ENCODE results near the gene HDGF.

HDGF gene

DNA sequence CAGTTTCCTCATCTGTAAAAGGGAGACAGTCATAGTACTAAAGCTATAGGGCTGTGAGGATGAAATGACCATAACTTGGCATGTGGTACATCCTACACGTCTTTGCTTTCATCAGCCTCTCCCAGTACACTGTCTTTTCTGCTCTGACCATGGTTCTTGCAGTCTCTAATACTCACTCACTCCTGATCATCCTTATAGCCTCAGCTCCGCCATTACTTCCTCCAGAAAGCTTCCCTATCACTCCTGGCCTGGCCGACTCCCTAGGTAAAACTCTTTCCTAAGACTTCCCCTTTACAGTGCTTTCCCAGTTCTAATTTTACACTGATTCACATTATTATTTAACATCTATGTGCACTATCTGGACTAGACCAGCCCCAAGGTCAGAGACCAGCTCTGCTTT, 5.6 kb downstream of the HDGF start:
- no peak for DNase-seq

DNA sequence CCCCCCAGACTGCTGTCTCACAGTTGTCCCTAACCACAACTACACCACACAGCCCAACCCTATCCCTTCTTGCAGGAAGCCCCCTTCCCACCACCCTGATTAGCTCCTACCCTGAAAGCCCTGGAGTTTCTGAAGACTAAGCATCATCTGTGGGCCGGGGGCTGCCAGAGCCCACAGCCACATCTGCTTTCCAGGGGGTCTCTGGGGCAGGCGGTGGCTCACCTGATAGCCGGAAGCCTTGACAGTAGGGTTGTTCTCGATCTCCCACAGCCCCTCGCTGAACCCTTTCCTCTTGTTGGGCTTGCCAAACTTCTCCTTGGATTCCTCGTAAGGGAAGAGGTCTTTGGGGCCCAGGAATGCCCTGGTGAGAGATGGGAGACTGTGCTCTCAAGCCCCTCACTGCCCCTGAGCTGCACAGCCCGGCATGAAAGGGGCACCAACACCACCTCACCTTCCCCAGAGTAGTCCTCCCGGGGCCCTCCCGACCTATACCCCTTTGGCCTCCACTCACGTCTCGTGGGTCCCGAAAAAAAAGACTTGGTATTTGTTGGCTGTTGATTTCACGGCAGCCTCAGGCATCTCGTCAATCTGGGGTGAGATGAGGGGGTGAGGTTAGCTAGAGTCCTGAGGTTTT, 6.6 kb downstream of the HDGF start:
- DNase-seq = no peak

DNA sequence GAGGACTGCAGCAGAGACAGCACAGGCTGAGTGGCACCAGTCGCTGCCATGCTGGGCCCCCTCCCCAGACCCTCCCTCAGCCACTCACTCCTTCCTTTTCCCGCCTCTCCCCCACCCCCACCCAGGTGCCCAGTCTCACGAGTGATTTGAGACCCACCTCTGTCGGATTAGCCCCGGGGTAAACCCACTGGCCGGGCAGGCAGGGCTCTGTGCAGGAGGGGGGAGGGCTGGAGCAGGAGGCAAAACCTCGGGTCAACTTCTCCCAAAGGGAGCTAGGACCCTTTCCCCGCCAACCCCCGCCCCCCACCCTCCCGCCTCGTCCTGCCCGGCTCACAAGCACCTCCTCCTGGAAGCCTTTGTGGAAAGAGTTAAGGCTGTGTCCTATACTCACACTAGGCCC, 7.1 kb downstream of the HDGF start:
- DNase-seq = no peak

- no peak for DNase-seq
These were observed 7.8 kb downstream of the HDGF start for GRCh38 chr1:156743367-156744302.

DNA sequence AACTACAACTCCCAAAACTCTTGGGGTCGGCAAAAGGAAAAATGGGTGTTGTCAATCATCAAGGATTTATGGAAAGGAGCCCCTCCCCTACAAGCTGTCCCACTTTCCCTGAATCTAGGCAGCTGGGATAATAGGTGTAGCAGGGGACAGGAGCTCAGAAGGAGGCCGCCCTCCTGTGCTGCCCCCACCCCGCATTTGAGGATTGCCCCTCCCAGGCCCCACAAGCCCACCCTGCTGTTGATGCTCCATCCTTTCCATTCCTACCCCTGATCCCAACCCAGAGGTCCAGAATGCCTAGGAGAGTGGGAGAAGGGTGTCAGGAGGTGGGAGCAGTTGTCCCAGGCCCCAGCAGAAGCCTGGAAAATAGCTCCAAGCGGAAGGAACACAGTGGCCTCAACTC, 8.7 kb downstream of the HDGF start:
- no peak for DNase-seq

- no peak for DNase-seq
These were observed 9.5 kb downstream of the HDGF start for GRCh38 chr1:156742017-156742416.

DNA sequence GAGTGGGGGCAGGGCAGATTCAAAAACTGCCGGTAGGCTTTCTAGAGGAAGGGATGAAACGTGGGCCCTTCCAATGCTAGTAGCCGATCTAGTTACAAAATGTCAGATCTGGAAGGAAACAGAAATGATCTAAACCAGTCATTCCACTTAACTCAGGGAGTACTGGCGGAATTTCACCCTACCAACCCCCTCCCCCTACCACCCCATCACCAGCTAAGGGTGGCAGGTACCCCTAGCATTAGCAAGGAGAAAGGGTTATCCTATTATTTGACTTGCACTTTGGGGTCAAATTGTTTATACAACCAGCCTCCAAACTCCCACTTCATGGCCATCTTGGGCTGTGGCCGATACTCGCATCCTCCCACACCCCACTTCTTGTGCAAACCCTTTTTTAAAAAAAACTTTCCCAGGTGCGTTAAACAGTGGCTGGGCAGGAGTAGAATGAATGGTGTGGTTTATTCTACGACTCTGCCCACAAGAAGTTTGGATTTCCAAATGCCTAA, 9.9 kb downstream of the HDGF start:
- no peak for DNase-seq

GRCh38 chr1:156740741-156741480, 10.6 kb downstream of the HDGF start, which contains the start of gene MRPL24:
TSS of gene MRPL24 (minus strand) at chr1:156741088. CDS start at chr1:156738704, 2,384 bp downstream.
- peak; percentile 93 for DNase-seq

GRCh38 chr1:156740237-156740740, 11.2 kb downstream of the HDGF start:
- DNase-seq = no peak

DNA sequence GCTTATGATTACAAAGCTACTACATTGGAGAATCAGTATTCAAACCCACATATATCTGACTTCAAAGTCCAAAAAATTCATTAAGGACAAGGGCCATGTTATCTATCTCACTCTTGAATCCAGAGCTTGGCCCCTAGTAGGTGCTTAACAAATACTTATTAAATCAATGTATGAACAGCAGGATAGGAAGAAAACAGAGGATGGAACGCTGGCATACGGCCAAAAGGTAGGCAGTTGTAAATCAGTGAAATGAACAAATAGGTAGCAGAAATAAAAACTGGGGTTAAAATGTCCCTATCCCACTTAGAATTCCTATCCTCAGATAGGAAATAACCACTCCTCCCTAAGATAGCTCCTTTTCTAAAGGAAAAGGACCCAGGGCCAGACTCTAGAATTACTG, 12.6 kb downstream of the HDGF start:
- no peak for DNase-seq

- DNase-seq = no peak
These were observed 13.1 kb downstream of the HDGF start for GRCh38 chr1:156738407-156738806.

GRCh38 chr1:156733989-156734584, 17.4 kb downstream of the HDGF start:
- no peak for DNase-seq

DNA sequence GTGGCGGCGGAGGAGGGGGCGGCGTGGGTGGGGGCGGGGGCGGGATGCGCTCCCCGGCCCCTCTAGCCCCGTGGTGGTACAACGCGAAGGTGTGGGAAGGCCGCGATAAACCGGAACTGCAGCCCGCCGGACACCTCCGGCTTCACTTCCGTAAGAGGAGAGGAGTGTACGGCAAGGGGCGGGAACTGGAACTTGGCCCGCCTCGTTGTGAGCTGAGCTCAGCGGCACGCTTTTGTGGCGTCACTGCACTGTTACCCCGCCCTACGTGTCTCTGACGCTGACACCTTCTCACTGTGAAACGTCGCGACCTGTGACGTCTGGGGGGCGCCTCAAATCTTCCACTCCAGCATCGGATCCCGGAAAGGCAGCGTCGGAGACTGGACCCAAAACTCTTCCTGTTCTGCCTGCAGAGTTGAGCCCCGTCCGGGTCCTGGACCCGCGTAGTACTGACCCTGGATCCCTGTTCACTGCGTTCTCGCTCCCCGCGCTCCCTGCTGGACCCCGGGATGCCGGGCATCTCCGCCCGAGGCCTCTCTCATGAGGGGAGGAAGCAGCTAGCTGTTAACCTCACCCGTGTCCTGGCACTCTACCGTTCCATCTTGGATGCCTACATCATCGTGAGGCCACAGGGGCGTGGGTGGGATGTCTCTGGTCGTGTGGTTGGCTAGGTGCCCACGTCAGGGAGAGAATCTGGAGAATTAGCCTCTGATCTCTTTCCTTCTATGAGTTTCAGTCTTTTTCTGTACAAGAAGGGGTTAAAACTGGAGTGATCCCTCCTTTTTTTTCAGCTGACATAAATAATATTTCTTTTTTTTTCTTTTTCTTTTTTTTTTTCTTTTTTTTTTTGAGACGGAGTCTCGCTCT, 22.6 kb downstream of the HDGF start, which contains the start of gene ISG20L2:
Gene ISG20L2, minus strand, starts transcription at position 168 of the 864 bp plus-strand sequence. CDS start 1,114 bp downstream, outside the sequence.
- peak; percentile 92 for DNase-seq

DNA sequence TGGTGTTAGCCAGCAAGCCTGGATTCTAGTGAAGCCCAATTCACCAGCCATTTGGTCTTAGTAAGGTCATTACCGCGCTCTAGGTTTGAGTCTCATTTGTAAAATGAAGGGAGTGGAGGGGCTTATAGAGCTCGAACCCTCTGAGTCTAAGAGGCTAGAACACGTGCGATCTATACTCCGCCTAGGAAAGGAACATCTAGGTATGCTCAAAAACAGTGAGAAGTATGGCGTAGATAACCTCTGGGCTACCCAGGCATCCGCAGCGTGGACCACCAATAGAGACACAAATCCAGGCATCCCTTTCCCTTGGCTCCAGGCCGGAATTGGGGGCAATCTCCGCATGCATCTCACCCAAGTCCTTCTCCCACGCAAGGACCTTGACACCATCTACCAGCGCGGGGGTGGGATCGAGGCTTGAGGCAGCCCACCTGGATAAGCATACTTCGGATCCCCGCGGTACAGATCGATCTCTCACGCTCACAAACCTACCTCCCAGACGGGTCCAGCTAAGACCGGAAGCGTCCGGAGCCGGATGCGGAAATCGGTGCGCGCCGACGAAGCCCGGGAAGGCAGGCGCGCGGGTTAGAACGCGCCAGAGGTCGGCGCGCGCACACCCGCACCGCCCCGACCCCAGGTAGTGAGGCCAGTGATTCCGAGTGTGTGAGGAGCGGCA, 23.4 kb downstream of the HDGF start, which contains the start of gene METTL25B:
Gene METTL25B, plus strand, starts transcription at position 544 of the 673 bp plus-strand sequence. CDS start 636 bp downstream, outside the sequence.
- no peak for DNase-seq

DNA sequence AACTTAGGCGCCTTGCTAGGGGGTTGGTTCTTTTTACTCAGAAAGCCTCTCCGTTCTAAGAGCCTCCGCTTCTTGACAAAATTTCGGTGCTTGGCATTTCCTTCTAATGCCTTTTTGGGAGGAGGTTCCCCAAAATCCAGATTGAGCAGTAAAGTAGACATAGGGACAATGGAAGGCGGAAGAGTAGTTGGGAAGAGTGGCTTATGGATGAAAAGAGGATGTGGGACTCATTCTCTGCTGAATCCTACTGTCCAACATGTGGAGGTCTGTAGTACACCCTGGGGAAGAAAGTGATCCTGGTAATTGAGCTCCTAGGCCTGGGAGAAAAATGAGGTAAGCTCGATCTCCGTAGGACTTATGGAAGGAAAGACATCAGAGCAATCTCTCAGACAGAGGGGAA, 24.0 kb downstream of the HDGF start:
- no peak for DNase-seq

DNA sequence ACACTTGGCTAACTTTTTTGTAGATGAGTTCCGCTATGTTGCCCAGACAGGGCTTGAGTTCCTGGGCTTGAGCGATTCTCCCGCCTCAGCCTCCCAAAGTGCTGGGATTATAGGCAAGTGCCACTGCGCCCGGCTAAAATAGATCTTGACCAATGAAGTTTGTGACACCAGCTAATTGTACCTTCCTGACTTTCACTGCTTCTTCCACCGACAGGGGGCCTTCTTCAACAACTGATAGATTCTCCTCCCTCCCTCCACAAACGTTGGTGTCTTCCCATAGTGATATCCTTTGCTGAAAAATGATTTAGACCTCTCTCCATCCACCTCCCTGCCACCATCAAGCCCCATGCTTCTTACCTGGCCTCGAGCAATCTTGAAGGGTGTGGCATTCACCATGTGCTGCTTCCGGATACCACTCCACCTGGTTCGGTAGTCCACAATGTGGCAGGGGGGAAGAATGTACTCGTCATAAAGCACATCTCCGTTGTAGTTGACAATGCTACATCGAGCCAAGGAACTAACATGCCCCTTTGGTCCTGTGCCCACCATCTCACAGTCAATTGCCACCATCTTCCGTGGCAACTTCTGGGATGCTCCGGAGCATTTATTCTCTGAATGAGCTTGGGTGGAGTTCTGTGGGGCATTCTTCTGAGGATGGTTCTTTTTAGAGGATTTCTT, 24.8 kb downstream of the HDGF start:
- DNase-seq = no peak

DNA sequence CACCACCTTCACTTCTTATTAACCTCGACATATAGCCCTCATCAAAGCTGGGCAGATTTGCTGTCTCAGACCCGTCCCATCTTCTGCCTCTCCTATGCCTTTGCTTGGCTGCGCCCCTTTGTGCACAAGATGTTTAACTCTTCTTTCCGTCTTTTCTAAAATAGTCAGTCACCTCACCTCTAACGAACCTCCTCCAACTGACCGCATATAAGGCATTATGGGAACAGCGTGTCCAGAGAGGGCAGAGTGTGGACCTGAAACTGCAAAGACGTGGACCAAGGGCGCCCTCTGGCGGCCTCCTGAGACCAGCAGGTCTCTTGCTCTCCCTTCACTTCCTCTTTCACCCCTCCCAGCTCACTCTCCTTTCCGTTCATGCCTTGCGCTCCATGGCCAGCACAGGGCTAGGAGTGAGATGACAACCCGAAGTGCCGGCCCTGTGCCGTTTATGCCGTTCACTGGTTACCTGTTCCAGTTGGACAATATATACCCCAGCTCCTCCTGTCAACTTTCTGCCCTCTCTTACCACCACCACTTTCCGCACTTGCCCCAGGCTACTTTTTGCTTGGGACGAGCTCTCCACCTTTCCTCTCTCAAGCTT, 25.7 kb downstream of the HDGF start:
- peak; percentile 65 for DNase-seq

GRCh38 chr1:156721535-156721934, 29.9 kb downstream of the HDGF start:
- DNase-seq = no peak

DNA sequence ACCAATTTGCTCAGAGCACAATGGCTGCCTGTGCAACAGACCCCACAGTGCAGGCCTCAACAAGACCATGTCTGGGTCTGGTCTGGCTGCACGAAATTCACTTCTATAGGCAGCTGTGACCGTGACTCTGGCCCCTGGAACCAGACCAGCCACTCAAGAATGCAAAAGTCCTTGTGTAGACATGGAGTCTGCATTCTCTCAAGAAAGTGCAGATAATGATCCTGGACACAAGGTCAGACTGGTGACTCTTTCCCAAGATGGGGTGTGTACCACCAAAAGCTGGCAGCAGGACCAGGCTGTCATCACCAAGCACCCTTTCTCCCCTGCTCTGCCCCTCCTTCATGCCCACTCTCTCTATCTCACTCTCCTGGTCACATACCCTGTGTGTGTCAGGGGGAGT, 30.3 kb downstream of the HDGF start:
- DNase-seq = no peak

DNA sequence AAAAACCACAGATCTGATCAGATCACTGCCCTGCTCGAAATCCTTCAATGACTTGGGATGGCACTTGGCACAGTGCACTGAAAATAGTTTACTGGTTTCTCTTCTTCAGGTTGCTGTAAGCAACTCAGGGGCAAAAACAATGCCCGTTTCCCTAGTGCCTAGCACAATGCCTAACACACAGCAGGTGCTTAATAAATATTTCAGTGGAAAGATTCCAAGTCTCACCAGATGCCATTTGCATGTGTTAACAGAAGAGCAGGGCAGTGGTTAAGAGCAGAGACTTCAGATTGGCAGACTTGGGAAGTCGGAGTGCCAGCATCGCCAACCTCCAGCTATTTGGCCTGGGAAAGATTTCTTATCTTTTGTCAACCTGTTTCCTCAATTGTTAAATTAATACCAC, 34.1 kb downstream of the HDGF start:
- DNase-seq = no peak

All from activated CD4-positive, alpha-beta T cell treated with anti-CD3 and anti-CD28 coated beads for 1 hour (primary cell).